Measurements from ENCODE around the gene FIG4. TPM values are rescaled to one million over a fixed set of nuclear protein-coding genes. Genes with fewer than 3 reads are reported as not detected.
"Not testable (repeated sequence)": the region's sequence is repeated elsewhere in the genome, so short reads cannot be mapped to it uniquely, and the experiment has no call there.

The FIG4 gene
- total RNA-seq, 1 experiment from 2014 or later = 21.3 TPM

- Mint-ChIP-seq H3K4me3 (no peak overlapping the region), H3K4me1 (peaks cover 11% of the 10 kb centered on the region), H3K27me3 (ENCODE audit: low read depth) (no peaks in the 10 kb centered on the region), H3K9me3 (no peaks in the 10 kb centered on the region), H3K36me3 (peaks cover 3% of the 10 kb centered on the region; the same call in 1 of the 2 replicates), H3K27ac (no peak overlapping the region)
- DNase-seq (ENCODE audit: low spot score) (no peak), ATAC-seq (no peak)
- POLR2A ChIA-PET = no interaction called here
- CTCF ChIA-PET = interaction anchor here (1.4 kb wide), 1 partner anchor 218 kb away, joined by 6 read pairs; no protein-coding TSS in a partner anchor
- no peak for TF ChIP-seq GABPB1 (CRISPR knock-in tag; IDR thresholded peaks at IDR 0.05)
- TF ChIP-seq USF2 (CRISPR knock-in tag; IDR thresholded peaks at IDR 0.05) = no peak
- TF ChIP-seq ZBTB21 (CRISPR knock-in tag; IDR thresholded peaks at IDR 0.05; ENCODE audit: borderline replicate concordance) = no peak
- TF ChIP-seq ERG (CRISPR knock-in tag; IDR thresholded peaks at IDR 0.05) = no peak
- no peak for TF ChIP-seq OVOL2 (CRISPR knock-in tag; IDR thresholded peaks at IDR 0.05; ENCODE audit: borderline replicate concordance)
These were observed 130.3 kb downstream of the FIG4 start for GRCh38 chr6:109821428-109821827.

- DNase-seq (ENCODE audit: low spot score) = no peak
- H3K9me3 Mint-ChIP-seq = peaks cover 5% of the 10 kb centered on the region; the same call in 1 of the 2 replicates
- ChIA-PET POLR2A (no interaction called here), CTCF (interaction anchor here (0.7 to 1.2 kb wide), 2 partner anchors 41 to 216 kb away, joined by 4 read pairs; no protein-coding TSS in a partner anchor)
- H3K27ac Mint-ChIP-seq = no peak overlapping the region
- TF ChIP-seq RELA (CRISPR knock-in tag; IDR thresholded peaks at IDR 0.05; ENCODE audit: borderline replicate concordance) = no peak
- peaks cover 13% of the 10 kb centered on the region for H3K36me3 Mint-ChIP-seq
- ATAC-seq = no peak
- no peaks in the 10 kb centered on the region for H3K27me3 Mint-ChIP-seq (ENCODE audit: low read depth)
- peaks cover 11% of the 10 kb centered on the region for H3K4me1 Mint-ChIP-seq
- H3K4me3 Mint-ChIP-seq = no peak overlapping the region
These were observed 133.0 kb downstream of the FIG4 start for GRCh38 chr6:109824105-109824504.

- H3K36me3 Mint-ChIP-seq = peaks cover 36% of the 10 kb centered on the region
- POLR2A ChIA-PET = no interaction called here
- peaks cover 29% of the 10 kb centered on the region for H3K9me3 Mint-ChIP-seq
- H3K4me3 Mint-ChIP-seq = no peak overlapping the region
- TF ChIP-seq E2F4 (CRISPR knock-in tag; IDR thresholded peaks at IDR 0.05; ENCODE audit: borderline replicate concordance, low read depth) (no peak), ATF1 (CRISPR knock-in tag; IDR thresholded peaks at IDR 0.05) (no peak), SMAD3 (CRISPR knock-in tag; IDR thresholded peaks at IDR 0.05; ENCODE audit: borderline replicate concordance) (no peak), AR (CRISPR knock-in tag; IDR thresholded peaks at IDR 0.05) (no peak)
- no peak for ATAC-seq
- H3K27ac Mint-ChIP-seq = no peak overlapping the region
- no peak for DNase-seq (ENCODE audit: low spot score)
- H3K4me1 Mint-ChIP-seq = peaks cover 11% of the 10 kb centered on the region
- CTCF ChIA-PET = interaction anchor here (1.8 kb wide), 1 partner anchor 213 kb away, joined by 6 read pairs; no protein-coding TSS in a partner anchor
- H3K27me3 Mint-ChIP-seq (ENCODE audit: low read depth) = no peaks in the 10 kb centered on the region
These were observed 135.5 kb downstream of the FIG4 start for GRCh38 chr6:109826551-109826950.

- H3K4me3 Mint-ChIP-seq; H3K27me3 Mint-ChIP-seq (ENCODE audit: low read depth); H3K27ac Mint-ChIP-seq; CTCF ChIA-PET; ATAC-seq; DNase-seq (ENCODE audit: low spot score); POLR2A ChIA-PET; H3K4me1 Mint-ChIP-seq: not testable (repeated sequence)
- Mint-ChIP-seq H3K9me3 (peaks cover 42% of the 10 kb centered on the region), H3K36me3 (peaks cover 47% of the 10 kb centered on the region)
These were observed 140.3 kb downstream of the FIG4 start for GRCh38 chr6:109831352-109831751.

Measured in WTC11 (cell line).